ENCODE data around the gene KRTAP5-2.

The KRTAP5-2 gene

DNA sequence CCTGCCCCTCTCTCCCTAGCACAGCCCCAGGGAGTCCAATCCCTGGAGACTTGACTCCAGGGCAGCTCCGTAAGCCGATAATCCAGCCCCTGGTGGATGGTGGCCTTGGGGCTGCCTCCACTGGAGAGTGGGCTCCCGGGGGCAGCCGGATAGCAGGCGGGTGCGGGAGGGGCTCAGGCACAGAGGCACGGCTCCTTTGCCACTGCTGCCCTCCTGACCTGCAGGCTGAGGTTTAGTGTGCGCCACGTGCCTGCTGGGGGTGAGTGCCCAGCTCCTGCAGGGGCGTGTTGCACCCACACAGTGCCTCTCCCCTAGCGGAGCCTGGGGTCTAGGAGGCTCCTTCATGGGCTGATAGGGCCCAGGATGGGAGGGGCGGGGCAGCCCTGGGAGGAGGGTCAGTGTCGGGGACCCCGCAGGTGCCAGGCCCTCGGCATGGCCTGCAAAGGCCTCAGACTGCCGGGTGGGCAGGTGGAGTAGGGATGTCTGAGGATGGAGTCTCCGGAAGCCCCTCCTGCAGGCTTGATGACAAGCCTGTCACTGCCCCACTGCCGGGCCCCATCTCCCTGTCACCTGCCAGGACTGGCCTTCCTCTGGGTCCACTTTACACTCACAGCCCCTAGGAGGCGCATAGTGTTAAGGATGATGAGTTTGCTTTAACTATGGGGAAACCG is 31.6 kb downstream of the KRTAP5-2 start:
- DNase-seq: no peak

DNA sequence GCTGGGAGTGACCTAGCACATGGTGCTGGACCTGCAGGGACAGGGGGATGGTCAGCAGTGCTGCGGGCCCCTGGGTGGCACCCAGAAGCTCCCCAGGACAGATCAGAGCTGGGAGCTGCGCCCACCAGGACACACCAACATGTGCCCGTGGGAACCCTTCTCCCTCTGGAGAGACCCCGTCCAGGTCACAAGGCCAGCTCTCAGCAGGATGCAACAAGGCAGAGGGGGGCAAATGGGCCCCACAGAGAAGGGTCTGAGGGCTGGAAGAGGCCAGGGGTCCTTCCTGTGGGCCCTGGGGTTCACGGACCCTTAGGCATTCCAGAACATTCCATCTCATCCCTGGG is 32.2 kb downstream of the KRTAP5-2 start:
- DNase-seq: no peak

DNA sequence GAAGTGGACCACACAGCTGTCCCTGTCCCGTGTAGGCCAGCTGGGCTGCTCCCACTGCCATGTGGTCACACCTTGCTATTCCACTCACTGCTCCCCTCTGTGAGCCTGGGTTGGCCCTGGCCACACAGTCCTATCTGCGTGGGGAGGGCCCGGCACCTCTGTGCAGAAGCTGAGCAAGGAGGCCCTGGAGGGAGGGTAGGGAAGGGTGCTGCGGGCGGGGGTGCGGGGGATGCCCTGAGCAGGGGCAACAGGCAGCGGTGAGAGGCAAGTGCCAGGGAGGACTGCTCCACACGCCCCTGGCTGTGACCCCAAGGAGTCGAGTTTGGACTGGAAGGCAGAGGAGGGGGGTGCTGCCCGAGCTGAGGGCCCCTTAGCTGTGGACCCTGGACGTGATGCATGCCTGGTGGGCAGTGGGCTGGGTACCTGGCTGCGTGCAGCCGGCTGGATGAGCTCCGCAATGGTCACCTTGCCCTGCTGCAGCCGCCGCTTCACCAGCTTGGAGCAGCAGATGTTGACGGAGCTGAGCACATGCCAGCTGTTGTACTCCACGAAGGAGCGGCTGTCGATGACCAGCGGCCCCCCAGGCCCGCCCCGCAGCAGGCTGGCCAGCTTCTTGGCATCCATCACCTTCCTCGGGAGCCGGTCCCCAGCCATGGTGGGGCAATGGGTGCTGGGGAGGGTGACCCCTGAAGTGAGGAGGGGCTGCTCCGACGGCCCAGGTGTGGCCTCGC is 32.8 kb downstream of the KRTAP5-2 start:
- no peak for DNase-seq

DNA sequence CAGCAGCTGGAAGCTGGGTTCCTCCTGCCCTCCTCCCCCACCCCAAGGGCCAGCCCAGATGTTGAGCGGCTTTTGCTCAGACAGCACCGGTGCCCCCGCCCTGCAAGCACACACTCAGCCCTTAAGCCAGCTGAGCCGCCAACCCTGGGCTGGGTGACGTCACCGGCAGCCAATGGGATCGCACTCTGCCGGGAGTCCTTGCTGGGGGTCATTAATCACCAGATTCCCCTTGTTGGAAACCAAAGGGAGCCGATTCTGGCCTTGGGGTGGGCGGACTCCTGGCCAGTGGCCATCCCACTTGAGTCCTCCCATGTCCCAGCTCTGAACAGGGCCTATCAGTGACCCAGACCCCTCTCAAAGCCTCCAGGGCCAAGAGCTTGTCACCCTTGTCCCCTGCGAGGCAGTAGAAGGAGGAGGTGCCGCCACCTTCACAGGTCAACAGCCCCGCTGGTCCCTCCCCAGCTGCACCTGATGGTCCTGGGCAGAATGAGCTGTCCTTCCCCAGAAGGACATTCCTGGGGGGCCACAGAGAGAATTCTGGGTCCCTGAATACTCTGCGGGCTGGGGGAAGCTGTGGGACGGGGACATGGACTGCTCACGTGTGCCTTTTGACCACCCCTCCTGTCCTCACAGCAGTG is 33.4 kb downstream of the KRTAP5-2 start:
- DNase-seq: no peak

DNA sequence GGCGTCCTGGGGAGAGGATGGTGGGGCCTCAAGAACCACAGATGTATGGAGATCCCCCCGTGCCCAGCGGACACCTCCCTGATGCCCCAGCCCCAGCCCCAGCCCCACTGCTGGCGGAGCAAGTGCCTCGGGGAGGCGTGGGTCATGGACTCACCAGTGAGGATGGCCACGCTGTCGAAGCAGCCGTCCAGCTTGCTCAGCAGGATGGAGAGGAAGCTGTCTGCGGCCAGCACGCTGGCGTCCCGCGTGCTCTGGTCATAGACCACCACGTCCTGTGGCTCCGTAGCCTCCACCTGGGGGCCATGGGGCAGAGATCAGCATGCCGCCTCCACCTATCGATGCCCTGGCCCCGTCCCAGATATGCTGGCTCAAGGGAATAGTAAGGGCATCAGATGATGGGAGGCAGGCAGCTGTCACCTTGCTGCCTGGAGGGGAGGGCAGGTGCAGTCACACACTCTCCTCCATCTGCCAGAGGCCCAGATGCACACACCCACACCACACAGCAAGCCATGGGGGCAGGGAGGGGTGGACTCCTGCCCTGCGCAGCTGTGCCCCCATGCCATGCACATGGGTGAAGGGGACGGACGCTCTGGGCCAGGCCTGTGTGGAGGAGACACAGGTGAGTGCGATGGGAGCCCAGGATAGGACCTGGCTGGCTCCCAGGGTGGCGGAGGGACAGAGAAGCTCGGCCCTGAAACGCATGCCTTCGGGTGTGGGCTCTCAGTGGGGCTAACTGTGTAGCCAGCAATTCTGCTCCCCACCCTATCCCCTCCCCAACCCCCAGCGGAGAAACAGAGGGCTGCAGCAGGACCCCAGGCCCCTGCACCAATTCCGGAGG is 34.2 kb downstream of the KRTAP5-2 start:
- DNase-seq: no peak

DNA sequence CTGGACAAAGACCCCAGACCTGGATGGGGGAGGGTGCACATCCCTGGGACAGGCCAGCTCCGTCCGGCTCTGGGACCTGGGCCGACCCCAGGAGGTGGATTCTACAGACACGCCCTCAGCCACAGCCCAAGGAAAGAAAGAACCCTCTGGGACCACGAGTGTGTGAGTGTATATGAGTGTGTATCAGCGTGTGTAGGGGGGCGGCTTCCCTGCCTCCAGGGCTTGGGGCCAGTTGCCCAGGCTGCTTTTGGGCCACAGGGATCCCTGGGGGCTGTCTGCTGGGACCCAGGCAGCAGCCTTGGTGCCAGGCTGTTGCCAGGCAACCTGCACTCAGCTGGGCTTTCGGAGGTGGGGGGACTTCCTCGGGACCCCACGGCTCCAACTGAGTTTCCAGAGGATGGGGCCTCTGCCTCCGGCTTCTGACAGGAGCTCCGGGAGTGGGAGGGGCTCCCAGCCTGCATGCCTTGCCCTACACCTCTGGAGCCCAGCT is 34.9 kb downstream of the KRTAP5-2 start:
- DNase-seq: no peak

DNA sequence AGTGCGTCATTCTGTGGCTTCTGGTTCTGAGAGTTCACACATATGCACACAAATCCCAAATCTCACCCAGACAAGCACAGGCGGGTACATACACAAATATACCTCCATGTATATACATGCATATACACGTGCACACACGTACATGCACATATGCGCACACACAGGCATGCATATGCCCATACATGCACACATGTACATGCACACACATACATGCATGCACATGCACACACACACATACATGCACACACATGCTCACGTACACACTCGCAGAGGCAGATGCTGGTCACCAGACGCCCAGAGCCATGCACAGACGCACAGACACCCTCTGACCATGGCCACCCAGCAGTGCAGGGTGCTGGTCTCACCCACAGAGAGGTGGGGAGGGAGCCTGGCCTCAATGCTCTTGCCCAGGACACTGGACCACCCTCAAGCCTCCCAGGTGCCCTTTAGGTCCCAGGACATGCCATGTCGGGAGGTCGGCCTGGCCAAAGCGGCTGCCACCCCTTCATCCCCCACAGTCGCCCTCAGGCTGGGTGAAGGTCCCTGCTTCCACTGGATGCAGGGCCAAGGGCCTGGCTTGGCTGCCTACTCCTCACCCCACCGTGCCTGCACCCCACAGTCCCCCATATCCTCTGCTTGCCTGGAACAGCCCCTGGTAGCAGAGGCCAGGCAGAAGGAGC is 35.5 kb downstream of the KRTAP5-2 start:
- no peak for DNase-seq

DNA sequence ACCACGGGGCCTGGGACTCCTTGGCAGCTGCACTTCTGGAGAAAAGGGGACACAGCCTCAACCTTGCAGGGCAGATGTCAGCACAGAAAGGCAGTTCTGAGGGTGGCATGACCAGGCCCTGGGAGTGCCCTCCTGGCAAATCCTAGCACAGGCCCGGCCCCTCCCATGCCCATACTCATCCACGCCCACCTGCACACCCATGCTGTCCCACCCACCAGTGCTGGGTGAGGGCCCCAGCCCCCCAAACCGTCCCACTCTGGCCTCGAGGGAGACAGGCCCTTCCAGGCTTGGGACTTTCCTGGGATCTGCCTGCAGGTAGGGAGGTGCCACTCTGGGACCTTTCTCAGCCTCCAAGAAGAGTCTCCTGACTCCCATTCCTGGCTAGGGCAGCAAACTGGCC is 36.1 kb downstream of the KRTAP5-2 start:
- DNase-seq: no peak

DNA sequence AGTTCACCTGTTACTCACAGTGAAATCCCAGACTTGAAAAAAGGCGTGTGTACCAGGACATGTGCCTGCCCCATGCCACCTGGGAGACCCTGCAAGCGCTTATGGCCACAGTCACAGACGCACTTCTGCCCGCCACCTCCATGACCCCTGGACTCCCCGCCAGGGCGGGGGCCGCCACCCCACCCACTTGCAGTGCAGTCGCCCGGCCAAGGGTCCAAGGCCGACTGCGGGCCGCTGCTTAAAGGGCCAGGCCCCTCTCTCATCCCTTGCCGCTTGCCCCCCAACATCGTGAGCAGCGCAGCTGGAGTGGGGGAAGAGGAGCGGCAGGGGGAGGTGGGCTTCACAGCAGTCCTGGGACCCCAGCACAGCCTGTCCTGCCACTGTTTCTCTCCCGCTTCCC is 36.8 kb downstream of the KRTAP5-2 start:
- no peak for DNase-seq

DNA sequence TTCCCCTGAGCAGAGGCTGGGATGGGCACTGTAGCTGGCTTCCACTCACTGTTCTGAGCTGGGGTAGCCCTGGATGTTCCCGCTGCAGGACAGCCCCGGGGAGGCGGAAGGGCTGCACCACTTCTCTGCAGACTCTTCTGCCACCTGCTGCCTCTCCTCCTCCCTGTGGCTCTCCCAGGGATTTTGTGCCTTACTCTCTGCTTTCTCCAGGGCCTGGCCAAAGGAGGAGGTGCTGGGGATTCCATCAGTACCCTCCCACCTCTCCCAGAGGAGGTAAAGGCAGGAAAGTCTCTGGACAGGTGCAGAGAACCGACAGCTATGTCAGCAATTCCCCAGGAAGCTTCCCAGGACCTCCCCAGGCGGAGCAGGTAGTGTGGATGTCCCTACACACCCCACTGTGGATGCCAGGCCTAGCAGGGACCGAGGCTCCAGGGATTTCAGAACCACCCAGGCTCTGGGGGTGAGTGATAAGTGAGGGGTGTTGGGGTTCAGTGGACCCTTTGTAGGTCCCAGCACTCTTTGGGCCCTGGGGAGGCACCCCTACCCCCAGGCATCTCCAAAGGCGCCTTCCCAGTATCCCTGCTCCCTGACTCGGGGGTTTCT is 37.3 kb downstream of the KRTAP5-2 start:
- DNase-seq: no peak

DNA sequence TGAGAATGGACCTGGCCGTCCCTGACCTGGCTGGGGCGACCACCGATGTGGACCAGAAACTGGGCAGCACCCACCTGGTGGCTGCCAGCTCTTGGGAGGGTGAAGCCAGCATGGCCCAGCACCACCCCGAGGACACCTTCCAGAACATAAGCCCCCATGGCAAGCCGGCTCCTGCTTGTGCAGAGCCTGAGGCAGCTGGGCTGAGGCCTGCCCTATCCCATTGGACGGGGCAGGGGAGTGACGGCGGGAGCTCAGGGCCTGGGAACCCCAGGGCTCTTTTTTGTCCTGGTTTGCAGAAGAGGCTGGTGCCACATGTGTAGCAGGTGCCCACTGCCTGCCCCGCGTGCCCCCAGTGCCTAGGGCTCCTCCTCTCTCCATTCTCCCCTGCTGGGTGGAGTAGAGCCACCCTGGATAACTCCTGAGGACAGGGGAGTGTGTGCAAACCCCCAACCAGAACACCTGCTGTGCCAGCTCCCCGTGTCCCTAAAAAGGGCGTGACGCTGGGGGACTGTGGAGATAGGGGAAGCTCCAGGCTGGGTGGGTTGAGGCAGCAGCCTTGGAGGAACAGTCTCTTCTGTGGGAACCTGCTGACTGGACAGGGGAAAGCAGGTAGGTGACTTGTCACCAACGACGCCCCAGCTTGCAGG is 38.0 kb downstream of the KRTAP5-2 start:
- no peak for DNase-seq

DNA sequence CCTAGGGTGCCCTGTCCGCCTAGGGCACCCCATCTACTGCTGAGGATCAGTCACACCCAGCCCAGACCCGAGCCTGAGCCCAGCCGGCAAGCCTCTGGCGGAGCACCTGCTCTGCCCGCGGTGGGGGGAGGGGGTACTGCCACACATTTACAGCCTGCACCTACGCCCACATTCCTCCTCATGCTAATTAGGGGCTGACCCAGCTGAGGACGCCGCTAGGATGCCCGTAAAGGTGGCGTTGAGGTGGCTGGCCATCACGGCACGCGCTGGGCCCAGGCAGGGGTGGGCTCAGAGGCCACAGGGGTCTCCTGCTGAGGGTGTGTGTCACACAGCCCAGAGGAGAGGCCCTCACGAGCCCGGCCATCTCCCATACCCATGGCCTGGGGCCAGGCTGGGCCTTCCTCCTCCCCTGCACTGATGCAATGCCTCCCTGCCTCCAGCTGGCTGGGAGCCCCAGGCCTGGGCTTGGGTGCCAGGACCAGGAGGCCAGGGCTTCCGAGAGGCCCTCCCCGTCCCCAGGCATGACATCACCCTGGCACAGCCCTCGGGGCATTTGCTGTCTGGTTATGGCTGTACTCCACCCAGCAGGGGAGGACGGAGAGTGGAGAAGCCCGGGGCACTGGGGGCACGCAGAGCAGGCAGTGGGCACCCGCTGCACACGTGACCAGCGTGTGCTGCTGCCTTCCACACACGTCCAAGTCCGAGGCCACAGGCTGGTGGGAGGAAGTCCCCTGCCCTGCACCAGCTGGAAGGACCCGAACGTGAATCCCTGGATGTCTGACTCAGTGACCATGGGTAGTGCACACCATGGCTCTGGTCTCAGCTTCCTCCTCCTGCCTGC is 38.8 kb downstream of the KRTAP5-2 start:
- no peak for DNase-seq

DNA sequence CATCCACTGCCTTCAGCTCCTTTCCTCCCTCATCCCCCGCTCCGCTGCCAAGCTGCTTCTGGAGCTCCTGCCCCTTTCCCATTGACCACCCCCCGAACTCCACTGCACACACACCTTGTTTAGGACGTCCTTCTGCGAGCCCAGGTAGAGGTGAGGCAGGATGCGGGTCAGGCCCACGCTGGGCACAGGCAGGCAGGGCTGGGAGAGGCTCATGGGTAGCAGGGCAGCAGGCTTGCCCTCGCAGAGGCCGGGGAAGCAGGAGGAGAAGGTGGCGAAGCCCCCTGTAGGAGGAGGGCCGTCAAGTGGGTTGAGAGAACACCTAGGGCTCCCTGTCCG is 39.4 kb downstream of the KRTAP5-2 start:
- DNase-seq: no peak

DNA sequence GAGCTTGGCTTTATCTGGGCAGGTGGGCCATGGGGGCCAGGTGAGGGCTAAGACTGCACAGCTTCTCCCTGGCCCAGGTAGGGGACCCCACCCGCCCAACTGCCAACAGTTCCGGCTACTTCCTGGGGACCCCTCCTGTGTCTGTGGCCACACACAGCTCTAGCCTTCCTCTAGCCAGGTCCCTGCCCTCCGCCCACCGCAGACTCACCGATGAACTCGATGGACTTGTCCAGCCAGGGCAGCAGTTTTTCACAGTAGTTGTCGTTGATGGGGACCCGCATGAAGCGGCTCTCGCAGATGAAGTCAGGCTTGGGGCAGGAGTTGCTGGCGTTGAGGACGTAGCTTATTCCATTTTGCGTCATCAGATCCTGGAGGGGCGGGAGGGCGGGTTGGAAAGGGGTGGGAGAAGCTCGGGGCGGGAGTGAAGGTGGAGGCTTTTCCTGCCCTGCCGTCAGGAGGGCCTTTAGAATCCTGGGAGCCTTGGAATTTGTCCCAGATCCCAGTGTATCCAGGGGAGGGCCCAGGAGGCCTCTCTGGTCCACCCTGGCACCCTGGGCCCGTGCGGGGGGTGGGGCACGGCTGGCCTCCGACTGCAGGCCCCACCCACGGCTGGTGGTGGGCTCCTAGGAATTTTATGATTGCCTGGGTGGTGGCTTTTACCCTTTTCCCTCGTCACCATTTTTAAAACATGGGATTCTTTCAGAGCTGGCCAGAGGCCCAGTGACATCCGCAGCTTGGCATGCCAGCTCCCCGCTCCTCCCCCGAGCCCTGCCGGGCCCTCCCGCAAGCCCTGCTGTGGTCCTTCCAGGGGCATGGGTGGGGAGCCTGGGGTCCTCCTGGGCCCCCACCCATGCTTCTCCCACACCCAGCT is 40.0 kb downstream of the KRTAP5-2 start:
- no peak for DNase-seq

DNA sequence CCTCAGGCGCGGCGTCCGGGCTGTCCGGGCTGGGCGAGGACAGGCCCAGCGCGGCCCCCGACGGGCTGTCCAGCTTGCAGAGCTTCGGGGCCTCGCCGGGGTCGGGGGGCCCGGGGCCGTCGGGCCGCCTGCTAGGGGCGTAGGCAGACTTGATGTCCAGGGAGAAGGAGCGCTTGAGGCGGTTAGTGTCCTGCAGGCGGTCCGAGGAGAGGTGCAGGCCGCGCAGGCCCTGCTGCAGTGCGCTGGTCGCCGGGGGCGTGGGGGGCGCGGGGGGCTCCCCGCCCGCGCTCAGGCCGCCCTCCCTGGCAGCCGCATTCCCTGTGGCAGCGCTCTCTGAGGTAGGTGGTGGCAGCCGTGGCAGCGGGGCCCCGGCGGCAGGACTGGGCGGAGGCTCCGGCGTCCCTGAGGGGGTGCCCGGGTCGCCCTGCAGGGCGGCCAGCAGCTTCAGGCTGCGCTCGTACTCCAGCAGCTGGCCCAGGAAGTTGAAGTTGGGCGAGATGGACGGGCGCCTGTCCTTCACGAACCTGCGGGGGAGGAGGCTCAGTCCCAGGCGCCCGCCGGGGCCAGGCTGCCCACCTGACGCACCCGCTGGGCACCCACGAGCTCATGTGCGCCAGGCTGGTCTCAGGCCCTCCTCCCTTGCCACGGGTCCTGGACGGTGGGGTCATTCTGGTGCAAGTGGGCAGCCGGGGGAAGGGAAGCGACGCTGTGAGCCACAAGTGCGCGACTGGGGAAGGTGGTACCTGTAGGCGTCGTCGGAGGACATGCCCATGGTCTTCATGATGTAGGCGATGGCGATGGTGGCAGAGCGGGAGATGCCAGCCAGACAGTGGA is 40.8 kb downstream of the KRTAP5-2 start:
- no peak for DNase-seq

DNA sequence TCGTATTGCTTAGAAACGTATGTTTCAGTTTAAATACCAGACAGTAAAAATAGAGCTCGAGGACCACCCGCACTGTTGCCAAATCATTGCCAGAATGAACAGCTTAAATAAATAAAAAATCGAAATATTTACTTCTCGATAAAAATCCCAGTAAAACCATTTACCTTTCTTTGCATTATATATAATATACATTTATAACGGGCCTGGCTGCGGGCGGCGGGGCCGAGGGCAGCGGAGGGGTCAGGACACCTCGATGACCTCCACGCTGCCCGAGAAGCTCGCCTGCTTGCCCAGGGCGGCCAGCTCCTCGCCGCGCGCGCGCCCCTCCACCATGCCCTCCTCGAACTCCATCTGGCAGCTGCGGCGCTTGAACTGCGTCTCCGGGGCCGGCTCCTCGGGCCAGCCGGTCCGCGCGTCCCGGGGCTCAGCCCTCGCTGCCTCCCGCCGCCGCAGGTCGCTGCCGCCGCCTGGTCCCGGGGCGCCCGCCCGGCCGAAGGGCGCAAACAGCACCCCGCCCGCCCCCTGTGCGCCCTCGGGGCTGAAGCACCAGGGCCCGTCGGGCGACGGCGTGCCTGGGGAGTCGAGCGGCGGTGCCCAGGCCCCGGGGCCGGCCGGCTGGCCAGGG is 41.7 kb downstream of the KRTAP5-2 start:
- DNase-seq: no peak

DNA sequence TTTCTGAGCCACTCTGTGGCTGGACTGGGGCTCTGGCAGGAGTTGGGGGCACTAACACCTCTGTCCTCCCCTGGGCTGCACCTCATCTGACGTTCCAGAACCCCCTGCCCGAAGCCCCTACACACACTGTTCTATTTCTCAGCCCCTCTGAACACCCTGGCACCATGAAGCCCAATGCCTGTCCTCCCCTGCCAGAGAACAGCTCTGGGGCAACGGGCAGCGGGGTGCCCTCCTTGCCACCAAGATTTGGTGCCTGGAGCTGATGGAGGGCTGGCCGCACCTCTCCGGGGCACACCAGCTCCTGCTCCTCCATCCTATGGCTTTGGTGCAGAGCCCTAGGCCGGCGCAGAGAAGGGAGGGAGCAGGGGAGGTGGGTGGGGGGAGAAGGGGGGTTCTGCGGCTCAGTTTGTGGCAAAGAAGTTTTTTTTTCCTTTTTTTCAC is 42.4 kb downstream of the KRTAP5-2 start:
- DNase-seq: no peak

DNA sequence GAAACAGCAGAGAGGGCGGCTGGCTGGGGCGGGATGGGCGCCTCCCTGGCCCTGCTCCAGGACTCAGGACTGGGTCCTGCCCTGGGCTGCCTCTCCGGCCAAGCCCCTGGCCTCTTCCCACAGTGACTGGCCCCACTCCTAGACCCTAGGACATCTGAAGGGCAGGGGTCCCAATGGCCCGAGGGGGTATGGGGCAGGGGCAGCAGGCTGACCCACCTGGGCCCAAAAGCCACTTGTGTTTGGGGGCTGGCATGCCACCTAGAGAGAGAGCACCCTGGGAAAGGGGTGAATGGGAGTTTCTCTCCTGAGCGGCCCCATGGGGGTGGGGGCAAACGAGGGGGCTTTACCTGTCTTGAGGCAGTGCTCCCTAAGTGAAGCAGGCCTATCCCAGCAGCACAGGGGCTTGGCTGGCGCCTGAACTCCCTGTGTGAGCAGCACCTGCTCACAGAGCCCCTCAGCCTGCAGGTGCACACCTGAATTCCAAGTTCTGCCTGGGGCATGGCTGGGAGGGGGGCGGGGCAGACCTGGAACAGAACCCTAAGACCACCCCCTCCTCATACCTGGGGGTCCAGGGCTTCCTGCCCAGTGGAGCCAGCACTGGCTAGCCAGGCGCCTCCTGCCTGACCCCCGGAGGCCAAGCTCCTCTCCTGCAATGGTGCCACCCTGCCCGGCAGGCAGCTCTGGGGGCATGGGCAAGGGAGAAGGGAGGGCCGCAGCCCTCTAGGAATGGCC is 42.9 kb downstream of the KRTAP5-2 start:
- no peak for DNase-seq

All from CD4-positive, alpha-beta T cell treated with Interleukin-17A for 1 hour (primary cell).